IPS DF 19.7 (cell line): ENCODE data around the gene PHYHD1.

Experiments used
- DNase-seq: peaks from one replicate; pipeline ENCODE4 v3.0.0-alpha.2; 2013; ENCODE audit warnings: low read depth, low spot score

The PHYHD1 gene

GRCh38 chr9:128969491-128969890, 48.7 kb downstream of the PHYHD1 start:
- DNase-seq = no peak

- no peak for DNase-seq
Measured at GRCh38 chr9:128972956-128973355, 52.2 kb downstream of the PHYHD1 start.

- DNase-seq = no peak
Measured at GRCh38 chr9:128979111-128979510, 58.3 kb downstream of the PHYHD1 start.

GRCh38 chr9:128983536-128983935, 62.8 kb downstream of the PHYHD1 start:
- DNase-seq = no peak

- DNase-seq = no peak
Measured at GRCh38 chr9:128986671-128987070, 65.9 kb downstream of the PHYHD1 start.

- no peak for DNase-seq
Measured at GRCh38 chr9:128987805-128988204, 67.0 kb downstream of the PHYHD1 start.
